H9 (cell line): ENCODE data around the gene MGP. TPM values are rescaled to one million over a fixed set of nuclear protein-coding genes. Genes with fewer than 3 reads are reported as not detected.

Source experiments
- DNase-seq: peaks from one replicate; pipeline ENCODE4 v3.0.0-alpha.2; 2017
- H2AFZ ChIP-seq: one replicate; pipeline ENCODE4 v1.6.1; 2013; ENCODE audit warnings: mild to moderate bottlenecking, low read length, control low read depth, moderate library complexity
- H2AK5ac ChIP-seq: 2 replicates; pipeline ENCODE4 v1.6.1; 2013; ENCODE audit warnings: low read length, control low read depth, mixed read lengths; ENCODE audit not compliant: insufficient read length
- H2BK120ac ChIP-seq: one replicate; pipeline ENCODE4 v1.6.1; 2013; ENCODE audit warnings: low read depth, mild to moderate bottlenecking, low read length, control low read depth, inconsistent platforms; ENCODE audit not compliant: poor library complexity, severe bottlenecking
- H2BK12ac ChIP-seq: 2 replicates; pipeline ENCODE4 v1.6.1; 2013; ENCODE audit warnings: low read length, control low read depth, mixed read lengths, low read depth; ENCODE audit not compliant: insufficient read length
- H2BK15ac ChIP-seq: 2 replicates; pipeline ENCODE4 v1.6.1; 2013; ENCODE audit warnings: low read depth, low read length, control low read depth
- H2BK20ac ChIP-seq: one replicate; pipeline ENCODE4 v1.6.1; 2013; ENCODE audit warnings: low read depth, mild to moderate bottlenecking, low read length, control low read depth, inconsistent platforms; ENCODE audit not compliant: poor library complexity, severe bottlenecking
- H2BK5ac ChIP-seq: 2 replicates; pipeline ENCODE4 v1.6.1; 2013; ENCODE audit warnings: low read length, control low read depth, mixed read lengths; ENCODE audit not compliant: insufficient read length
- H3K14ac ChIP-seq: 2 replicates; pipeline ENCODE4 v1.6.1; 2013; ENCODE audit warnings: low read length, control low read depth; ENCODE audit not compliant: insufficient read depth
- H3K18ac ChIP-seq: 2 replicates; pipeline ENCODE4 v1.6.1; 2013; ENCODE audit warnings: low read depth, mild to moderate bottlenecking, mixed read lengths, low read length, control low read depth; ENCODE audit not compliant: insufficient read length
- H3K23ac ChIP-seq: 2 replicates; pipeline ENCODE4 v1.6.1; 2013; ENCODE audit warnings: low read length, control low read depth, mixed read lengths, low read depth; ENCODE audit not compliant: insufficient read length
- H3K23me2 ChIP-seq: 2 replicates; pipeline ENCODE4 v1.6.1; 2013; ENCODE audit warnings: low read depth, mild to moderate bottlenecking, mixed read lengths, low read length, control low read depth; ENCODE audit not compliant: insufficient read length, poor library complexity, severe bottlenecking
- H3K27ac ChIP-seq: 2 replicates; pipeline ENCODE4 v1.5.1; 2013; ENCODE audit warnings: low read length, control low read depth, mixed read lengths, low read depth; ENCODE audit not compliant: insufficient read length
- H3K27me3 ChIP-seq: 2 replicates; pipeline ENCODE4 v1.6.1; 2013; ENCODE audit warnings: low read length, control low read depth, inconsistent platforms; ENCODE audit not compliant: insufficient read depth
- H3K4ac ChIP-seq: 2 replicates; pipeline ENCODE4 v1.6.1; 2013; ENCODE audit warnings: low read depth, mild to moderate bottlenecking, control low read depth, inconsistent platforms, low read length, moderate library complexity
- H3K4me1 ChIP-seq: 2 replicates; pipeline ENCODE4 v1.6.1; 2013; ENCODE audit warnings: low read length, control low read depth, inconsistent platforms; ENCODE audit not compliant: insufficient read depth
- H3K4me2 ChIP-seq: 2 replicates; pipeline ENCODE4 v1.6.1; 2013; ENCODE audit warnings: low read length, control low read depth, mixed read lengths; ENCODE audit not compliant: insufficient read length, insufficient read depth
- H3K56ac ChIP-seq: 2 replicates; pipeline ENCODE4 v1.6.1; 2013; ENCODE audit warnings: low read depth, mild to moderate bottlenecking, mixed read lengths, low read length, control low read depth; ENCODE audit not compliant: insufficient read length
- H3K79me1 ChIP-seq: 2 replicates; pipeline ENCODE4 v1.6.1; 2013; ENCODE audit warnings: low read depth, mild to moderate bottlenecking, moderate library complexity, low read length, control low read depth, inconsistent platforms; ENCODE audit not compliant: insufficient read depth, poor library complexity, severe bottlenecking
- H3K79me2 ChIP-seq: 2 replicates; pipeline ENCODE4 v1.6.1; 2013; ENCODE audit warnings: low read length, control low read depth, inconsistent platforms; ENCODE audit not compliant: insufficient read depth
- H3K9ac ChIP-seq: 2 replicates; pipeline ENCODE4 v1.6.1; 2013; ENCODE audit warnings: low read length, control low read depth, mixed read lengths; ENCODE audit not compliant: insufficient read length; ENCODE audit errors: extremely low read depth
- H3K9me3 ChIP-seq: one replicate; pipeline ENCODE4 v1.6.1; 2013; ENCODE audit warnings: low read depth, low read length, inconsistent platforms; ENCODE audit not compliant: control insufficient read depth
- H3T11ph ChIP-seq: one replicate; pipeline ENCODE4 v1.6.1; 2013; ENCODE audit warnings: mild to moderate bottlenecking, low read length, control low read depth, inconsistent platforms
- H4K20me1 ChIP-seq: one replicate; pipeline ENCODE4 v1.6.1; 2013; ENCODE audit not compliant: control insufficient read depth, insufficient read length, insufficient read depth
- H4K5ac ChIP-seq: 2 replicates; pipeline ENCODE4 v1.6.1; 2013; ENCODE audit warnings: low read depth, mild to moderate bottlenecking, mixed read lengths, low read length, control low read depth; ENCODE audit not compliant: insufficient read length
- H4K8ac ChIP-seq: replicated peaks from 2 replicates; pipeline ENCODE4 v1.6.1; 2013; ENCODE audit warnings: low read length, control low read depth, mixed read lengths, low read depth; ENCODE audit not compliant: insufficient read length
- H4K91ac ChIP-seq: 2 replicates; pipeline ENCODE4 v1.6.1; 2013; ENCODE audit warnings: low read depth, mild to moderate bottlenecking, moderate library complexity, mixed read lengths, low read length, control low read depth; ENCODE audit not compliant: insufficient read length
- H3K27ac Mint-ChIP-seq, 3 experiments: 2 replicates in 2 of 3; 3 replicates in 1 of 3; pipeline ENCODE4 v1.8.0; 2020 to 2021; ENCODE audit warnings: mixed read lengths in 3 of 3, mild to moderate bottlenecking in 1 of 3, moderate library complexity in 1 of 3
- H3K27me3 Mint-ChIP-seq: 2 replicates; pipeline ENCODE4 v1.8.0; 2021; ENCODE audit warnings: low read depth, mild to moderate bottlenecking, moderate library complexity, mixed read lengths
- H3K36me3 Mint-ChIP-seq, 3 experiments: 2 replicates in 2 of 3; 3 replicates in 1 of 3; pipeline ENCODE4 v1.8.0; 2020 to 2021; ENCODE audit warnings: low read depth in 3 of 3, mixed read lengths in 3 of 3; ENCODE audit not compliant: insufficient read depth in 1 of 3
- H3K4me1 Mint-ChIP-seq, 2 experiments: 2 replicates each; pipeline ENCODE4 v1.8.0; 2020; ENCODE audit warnings: mixed read lengths in 2 of 2
- H3K4me3 Mint-ChIP-seq, 2 experiments: 2 replicates in 1 of 2; 3 replicates in 1 of 2; pipeline ENCODE4 v1.8.0; 2020 to 2021; ENCODE audit warnings: mild to moderate bottlenecking in 2 of 2, mixed read lengths in 2 of 2, moderate library complexity in 1 of 2
- H3K9me3 Mint-ChIP-seq, 2 experiments: 2 replicates in 1 of 2; 3 replicates in 1 of 2; pipeline ENCODE4 v1.8.0; 2020; ENCODE audit warnings: mild to moderate bottlenecking in 2 of 2, mixed read lengths in 2 of 2, moderate library complexity in 1 of 2
- total RNA-seq: library from RNA; stranded (reverse); gene quantifications from 2 replicates; pipeline ENCODE4 v1.2.1, GENCODE V29; 2021
- TF ChIP-seq, protein P1 (sequence below): fragments of 200-600 bp; sonication (generic); conservative IDR thresholded peaks from 3 replicates; pipeline ENCODE4 v1.8.0; 2021; ENCODE audit warnings: antibody characterized with exemption, mild to moderate bottlenecking

The MGP gene
- total RNA-seq, 1 experiment from 2014 or later, result not detected

DNA sequence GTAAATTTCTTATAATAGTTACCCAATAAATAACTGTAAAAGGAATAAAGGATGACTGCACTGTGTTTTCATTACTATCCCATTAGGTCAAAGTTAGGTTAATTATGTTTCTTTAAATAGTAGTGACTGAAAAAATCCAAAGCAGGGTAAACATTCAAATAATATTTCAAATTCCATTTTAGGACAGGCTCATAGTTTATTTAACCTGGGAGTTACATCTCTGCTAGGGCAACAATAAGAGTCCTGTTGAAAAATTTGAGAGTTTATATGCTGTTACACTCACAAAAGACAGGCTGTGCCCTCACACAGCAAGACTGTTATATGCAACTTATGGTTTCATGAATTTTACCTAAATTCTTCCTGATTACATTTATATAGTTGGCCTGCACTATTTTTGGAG lies 44.6 kb upstream of the MGP start:
- H4K91ac ChIP-seq, result no peak overlapping the region
- Mint-ChIP-seq H3K27ac (no peak overlapping the region), H3K4me3 (no peak overlapping the region), H3K36me3 (no peaks in the 10 kb centered on the region), H3K9me3 (no peaks in the 10 kb centered on the region; a peak in 1 of 5 replicates), H3K4me1 (peaks cover 7% of the 10 kb centered on the region in 2 experiments), H3K27me3 (no peaks in the 10 kb centered on the region; the same call in 1 of the 2 replicates)
- H4K8ac ChIP-seq, result no peak overlapping the region
- no peak overlapping the region for H3K9ac ChIP-seq
- H2AK5ac ChIP-seq, result no peak overlapping the region
- no peaks in the 10 kb centered on the region for H3K23me2 ChIP-seq
- H2BK20ac ChIP-seq, result no peak overlapping the region
- H3K56ac ChIP-seq, result no peak overlapping the region
- no peak for DNase-seq
- H3K4me2 ChIP-seq, result no peak overlapping the region
- H3K4me1 ChIP-seq, result no peaks in the 10 kb centered on the region
- H2BK5ac ChIP-seq, result no peak overlapping the region
- H4K5ac ChIP-seq, result no peak overlapping the region
- no peaks in the 10 kb centered on the region for H3K79me1 ChIP-seq
- H2BK12ac ChIP-seq, result no peak overlapping the region
- no peak overlapping the region for H2AFZ ChIP-seq
- H3K79me2 ChIP-seq, result no peaks in the 10 kb centered on the region
- no peaks in the 10 kb centered on the region for H4K20me1 ChIP-seq
- H3K27ac ChIP-seq, result no peak overlapping the region
- no peaks in the 10 kb centered on the region for H3K27me3 ChIP-seq
- H2BK15ac ChIP-seq, result no peak overlapping the region
- H3K14ac ChIP-seq, result no peak overlapping the region
- no peaks in the 10 kb centered on the region for H3K9me3 ChIP-seq
- no peak overlapping the region for H3K18ac ChIP-seq
- no peak overlapping the region for H2BK120ac ChIP-seq
- TF ChIP-seq, protein P1, sequence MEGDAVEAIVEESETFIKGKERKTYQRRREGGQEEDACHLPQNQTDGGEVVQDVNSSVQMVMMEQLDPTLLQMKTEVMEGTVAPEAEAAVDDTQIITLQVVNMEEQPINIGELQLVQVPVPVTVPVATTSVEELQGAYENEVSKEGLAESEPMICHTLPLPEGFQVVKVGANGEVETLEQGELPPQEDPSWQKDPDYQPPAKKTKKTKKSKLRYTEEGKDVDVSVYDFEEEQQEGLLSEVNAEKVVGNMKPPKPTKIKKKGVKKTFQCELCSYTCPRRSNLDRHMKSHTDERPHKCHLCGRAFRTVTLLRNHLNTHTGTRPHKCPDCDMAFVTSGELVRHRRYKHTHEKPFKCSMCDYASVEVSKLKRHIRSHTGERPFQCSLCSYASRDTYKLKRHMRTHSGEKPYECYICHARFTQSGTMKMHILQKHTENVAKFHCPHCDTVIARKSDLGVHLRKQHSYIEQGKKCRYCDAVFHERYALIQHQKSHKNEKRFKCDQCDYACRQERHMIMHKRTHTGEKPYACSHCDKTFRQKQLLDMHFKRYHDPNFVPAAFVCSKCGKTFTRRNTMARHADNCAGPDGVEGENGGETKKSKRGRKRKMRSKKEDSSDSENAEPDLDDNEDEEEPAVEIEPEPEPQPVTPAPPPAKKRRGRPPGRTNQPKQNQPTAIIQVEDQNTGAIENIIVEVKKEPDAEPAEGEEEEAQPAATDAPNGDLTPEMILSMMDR, result no peak
- H3T11ph ChIP-seq, result no peak overlapping the region
- no peak overlapping the region for H3K23ac ChIP-seq
- H3K4ac ChIP-seq, result no peak overlapping the region
